WTC11 (cell line): Measurements from ENCODE around the gene PSEN1. TPM values are rescaled to one million over a fixed set of nuclear protein-coding genes. Genes with fewer than 3 reads are reported as not detected.

Source experiments
- ATAC-seq: fragments of 200-7000 bp; cut with Tn5 transposase; 2 replicates; pipeline ENCODE4 v1.10.0; 2021; ENCODE audit warnings: mild to moderate bottlenecking, moderate library complexity
- CTCF ChIA-PET: fragments of 300-600 bp; sonication (Branson Sonifier 250); formaldehyde crosslinking; loops from one replicate; lab custom pipeline; 2021; ENCODE audit warnings: antibody characterized with exemption; lab: Charles Lee
- POLR2A ChIA-PET: fragments of 350-600 bp; sonication (Branson Sonifier 250); formaldehyde crosslinking; loops from one replicate; lab custom pipeline; 2021; ENCODE audit warnings: antibody characterized with exemption; lab: Charles Lee
- DNase-seq: peaks from one replicate; pipeline ENCODE4 v3.0.0; 2021; ENCODE audit warnings: low spot score
- H3K27ac Mint-ChIP-seq: 2 replicates; pipeline ENCODE4 v1.8.0; 2021; ENCODE audit warnings: mixed read lengths
- H3K27me3 Mint-ChIP-seq: 2 replicates; pipeline ENCODE4 v1.8.0; 2021; ENCODE audit warnings: low read depth, mild to moderate bottlenecking, moderate library complexity, mixed read lengths
- H3K36me3 Mint-ChIP-seq: 2 replicates; pipeline ENCODE4 v1.8.0; 2021; ENCODE audit warnings: mixed read lengths
- H3K4me1 Mint-ChIP-seq: 2 replicates; pipeline ENCODE4 v1.8.0; 2022; ENCODE audit warnings: mixed read lengths
- H3K4me3 Mint-ChIP-seq: 2 replicates; pipeline ENCODE4 v1.8.0; 2021; ENCODE audit warnings: mild to moderate bottlenecking, moderate library complexity, mixed read lengths
- H3K9me3 Mint-ChIP-seq: 2 replicates; pipeline ENCODE4 v1.8.0; 2021; ENCODE audit warnings: mixed read lengths
- AFF4 ChIP-seq: sonication (generic); formaldehyde crosslinking; IDR thresholded peaks from 2 replicates; pipeline ENCODE4 v1.8.1; 2023; ENCODE audit warnings: mild to moderate bottlenecking, missing genetic modification reagents, borderline replicate concordance
- E2F5 ChIP-seq: sonication (generic); formaldehyde crosslinking; IDR thresholded peaks from 2 replicates; pipeline ENCODE4 v1.8.1; 2022; ENCODE audit warnings: mild to moderate bottlenecking, moderate library complexity, missing genetic modification reagents
- ERG ChIP-seq: fragments of 250-450 bp; sonication (Bioruptor Pico); IDR thresholded peaks from 2 replicates; pipeline ENCODE4 v1.8.0; 2021; ENCODE audit warnings: mild to moderate bottlenecking
- GABPB1 ChIP-seq: sonication (generic); formaldehyde crosslinking; IDR thresholded peaks from 2 replicates; pipeline ENCODE4 v1.8.1; 2023; ENCODE audit warnings: mild to moderate bottlenecking, missing genetic modification reagents
- IRF1 ChIP-seq: sonication (generic); formaldehyde crosslinking; IDR thresholded peaks from 2 replicates; pipeline ENCODE4 v1.8.0; 2023; ENCODE audit warnings: missing genetic modification reagents
- KAT7 ChIP-seq: sonication (generic); formaldehyde crosslinking; IDR thresholded peaks from 2 replicates; pipeline ENCODE4 v1.8.1; 2023; ENCODE audit warnings: missing genetic modification reagents, mild to moderate bottlenecking, borderline replicate concordance
- MAX ChIP-seq: sonication (generic); formaldehyde crosslinking; IDR thresholded peaks from 2 replicates; pipeline ENCODE4 v1.8.0; 2022; ENCODE audit warnings: mild to moderate bottlenecking, missing genetic modification reagents
- MLX ChIP-seq: sonication (generic); formaldehyde crosslinking; IDR thresholded peaks from 2 replicates; pipeline ENCODE4 v1.8.1; 2023; ENCODE audit warnings: mild to moderate bottlenecking, missing genetic modification reagents, moderate library complexity
- MYBL2 ChIP-seq: sonication (generic); formaldehyde crosslinking; IDR thresholded peaks from 2 replicates; pipeline ENCODE4 v1.8.1; 2023; ENCODE audit warnings: mild to moderate bottlenecking, moderate library complexity, missing genetic modification reagents
- NFATC4 ChIP-seq: fragments of 250-450 bp; sonication (Bioruptor Pico); IDR thresholded peaks from 2 replicates; pipeline ENCODE4 v1.9.0; 2021; ENCODE audit warnings: mild to moderate bottlenecking
- NFE2L1 ChIP-seq: sonication (generic); formaldehyde crosslinking; IDR thresholded peaks from 2 replicates; pipeline ENCODE4 v1.8.1; 2023; ENCODE audit warnings: missing genetic modification reagents
- NFYB ChIP-seq: sonication (generic); formaldehyde crosslinking; conservative IDR thresholded peaks from 2 replicates; pipeline ENCODE4 v1.8.0; 2022; ENCODE audit warnings: low read depth, missing genetic modification reagents
- NR1H2 ChIP-seq: sonication (generic); formaldehyde crosslinking; IDR thresholded peaks from 2 replicates; pipeline ENCODE4 v1.9.0; 2021; ENCODE audit warnings: mild to moderate bottlenecking, moderate library complexity, missing genetic modification reagents
- NR2C2 ChIP-seq: sonication (generic); formaldehyde crosslinking; IDR thresholded peaks from 2 replicates; pipeline ENCODE4 v1.8.0; 2022; ENCODE audit warnings: mild to moderate bottlenecking, missing genetic modification reagents
- PRRX2 ChIP-seq: fragments of 250-450 bp; sonication (Bioruptor Pico); IDR thresholded peaks from 2 replicates; pipeline ENCODE4 v1.8.0; 2021; ENCODE audit warnings: mild to moderate bottlenecking
- RELA ChIP-seq: sonication (generic); formaldehyde crosslinking; IDR thresholded peaks from 2 replicates; pipeline ENCODE4 v1.8.1; 2022; ENCODE audit warnings: missing genetic modification reagents, mild to moderate bottlenecking, borderline replicate concordance
- ZNF232 ChIP-seq: sonication (generic); formaldehyde crosslinking; IDR thresholded peaks from 2 replicates; pipeline ENCODE4 v1.8.0; 2022; ENCODE audit warnings: mild to moderate bottlenecking, missing genetic modification reagents
- ZNF423 ChIP-seq: fragments of 250-450 bp; sonication (Bioruptor Pico); IDR thresholded peaks from 2 replicates; pipeline ENCODE4 v2.1.2; 2022; ENCODE audit warnings: mild to moderate bottlenecking, moderate library complexity
- ZSCAN18 ChIP-seq: fragments of 250-450 bp; sonication (Bioruptor Pico); IDR thresholded peaks from 2 replicates; pipeline ENCODE4 v2.1.2; 2022; ENCODE audit warnings: mild to moderate bottlenecking, moderate library complexity
- total RNA-seq: library from RNA; stranded (reverse); gene quantifications from 3 replicates; pipeline ENCODE4 v1.2.3, GENCODE V29; 2021

Gene PSEN1
- total RNA-seq, 1 experiment from 2014 or later, result 26.6 TPM

GRCh38 chr14:73262427-73263183 lies 126.3 kb downstream of the PSEN1 start:
- no peak overlapping the region for H3K4me3 Mint-ChIP-seq
- POLR2A ChIA-PET, result interaction anchor here (0.6 kb wide), 1 partner anchor 90 kb away, joined by 3 read pairs; no protein-coding TSS in a partner anchor
- no peaks in the 10 kb centered on the region for H3K9me3 Mint-ChIP-seq
- no peaks in the 10 kb centered on the region for H3K27me3 Mint-ChIP-seq
- ATAC-seq, result no peak
- H3K36me3 Mint-ChIP-seq, result no peaks in the 10 kb centered on the region
- H3K27ac Mint-ChIP-seq, result no peak overlapping the region
- CTCF ChIA-PET, result interaction anchor here (0.8 to 1.8 kb wide), 4 partner anchors 27 to 90 kb away, joined by 3 to 8 read pairs (median 4); no protein-coding TSS in a partner anchor
- no peak for DNase-seq
- H3K4me1 Mint-ChIP-seq, result no peaks in the 10 kb centered on the region; the same call in 1 of the 2 replicates
- no peak for TF ChIP-seq NFYB (CRISPR knock-in tag)
- TF ChIP-seq MAX (CRISPR knock-in tag), result no peak
- no peak for TF ChIP-seq AFF4 (CRISPR knock-in tag)
- TF ChIP-seq NR2C2 (CRISPR knock-in tag), result no peak
- TF ChIP-seq E2F5 (CRISPR knock-in tag), result no peak
- no peak for TF ChIP-seq KAT7 (CRISPR knock-in tag)

- ChIA-PET POLR2A (no interaction called here), CTCF (interaction anchor here (1.3 to 1.8 kb wide), 2 partner anchors 32 kb away, joined by 5 to 8 read pairs; no protein-coding TSS in a partner anchor)
- no peak overlapping the region for H3K4me3 Mint-ChIP-seq
- no peaks in the 10 kb centered on the region; the same call in 1 of the 2 replicates for H3K4me1 Mint-ChIP-seq
- H3K27ac Mint-ChIP-seq, result no peak overlapping the region
- no peaks in the 10 kb centered on the region for H3K36me3 Mint-ChIP-seq
- ATAC-seq, result no peak
- no peaks in the 10 kb centered on the region for H3K9me3 Mint-ChIP-seq
- no peak for DNase-seq
- no peaks in the 10 kb centered on the region for H3K27me3 Mint-ChIP-seq
- no peak for TF ChIP-seq PRRX2 (CRISPR knock-in tag)
- no peak for TF ChIP-seq ZSCAN18 (CRISPR knock-in tag)
- no peak for TF ChIP-seq NR1H2 (CRISPR knock-in tag)
- no peak for TF ChIP-seq IRF1
- no peak for TF ChIP-seq KAT7 (CRISPR knock-in tag)
- TF ChIP-seq MLX (CRISPR knock-in tag), result no peak
- TF ChIP-seq MYBL2 (CRISPR knock-in tag), result no peak
- no peak for TF ChIP-seq ERG (CRISPR knock-in tag)
- no peak for TF ChIP-seq GABPB1 (CRISPR knock-in tag)
- no peak for TF ChIP-seq ZNF423 (CRISPR knock-in tag)
- no peak for TF ChIP-seq NFE2L1 (CRISPR knock-in tag)
- TF ChIP-seq RELA (CRISPR knock-in tag), result no peak
- TF ChIP-seq NFATC4 (CRISPR knock-in tag), result no peak
- no peak for TF ChIP-seq ZNF232 (CRISPR knock-in tag)
Measured at GRCh38 chr14:73263606-73264005, 127.3 kb downstream of the PSEN1 start.
